GM23248 (cell line): ENCODE results near the gene TACR1.

ENCODE experiments used
- EZH2 ChIP-seq: fragments of 200-600 bp; sonication (generic); IDR thresholded peaks from 2 replicates; pipeline ENCODE4 v1.6.1; 2018; ENCODE audit warnings: antibody characterized with exemption, mild to moderate bottlenecking; ENCODE audit not compliant: insufficient read depth, poor library complexity, severe bottlenecking
- EZH2phosphoT487 ChIP-seq: fragments of 200-600 bp; sonication (generic); IDR thresholded peaks from 2 replicates; pipeline ENCODE4 v1.6.1; 2018; ENCODE audit warnings: antibody characterized with exemption, moderate library complexity, mild to moderate bottlenecking, low read depth; ENCODE audit not compliant: insufficient read depth

DNA sequence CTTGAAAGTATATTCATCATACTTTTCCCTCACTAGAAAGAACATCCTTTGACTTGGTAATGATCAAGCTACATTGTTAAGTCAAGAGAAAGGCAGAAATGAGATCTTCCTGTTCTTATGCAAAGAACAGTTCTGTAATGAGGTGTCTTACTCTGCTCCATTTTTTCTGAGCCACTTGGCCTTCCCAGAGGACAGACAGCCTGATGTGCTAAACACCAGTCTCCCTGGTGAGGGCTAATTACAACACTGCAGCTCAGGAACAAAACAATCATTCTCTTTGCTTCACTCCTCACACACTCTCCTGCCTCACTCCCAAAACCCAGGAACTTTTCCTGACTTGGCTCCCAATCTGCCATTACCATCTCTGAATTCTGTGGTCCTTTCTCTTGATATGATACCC is 25.6 kb downstream of the TACR1 start:
- no peak for TF ChIP-seq EZH2
- no peak for TF ChIP-seq EZH2phosphoT487
